ENCODE data around the gene RAE1. TPM values are rescaled to one million over a fixed set of nuclear protein-coding genes. Genes with fewer than 3 reads are reported as not detected.

RAE1 gene
- total RNA-seq, 1 donor from 2014 or later, result 36.6 TPM

GRCh38 chr20:57310821-57311514 lies 40.1 kb upstream of the RAE1 start:
- no peaks in the 10 kb centered on the region for H3K36me3 Mint-ChIP-seq (ENCODE audit: low read depth)
- peaks cover 14% of the 10 kb centered on the region for H3K27me3 Mint-ChIP-seq
- no peaks in the 10 kb centered on the region for H3K9me3 Mint-ChIP-seq
- H3K4me3 Mint-ChIP-seq, result no peak overlapping the region
- intact Hi-C loops (cut with micrococcal nuclease), result no loop called here
- DNase-seq (no peak), ATAC-seq (ENCODE audit: low read depth) (no peak)
- H3K27ac Mint-ChIP-seq, result no peak overlapping the region
- ChIA-PET CTCF (no interaction called here), POLR2A (no interaction called here)
- H3K4me1 Mint-ChIP-seq, result no peaks in the 10 kb centered on the region
- no peak for TF ChIP-seq CTCF (IDR thresholded peaks at IDR 0.05)

- H3K27ac Mint-ChIP-seq, result no peak overlapping the region
- no peak for DNase-seq
- H3K4me3 Mint-ChIP-seq, result no peak overlapping the region
- H3K27me3 Mint-ChIP-seq, result peaks cover 12% of the 10 kb centered on the region
- ChIA-PET POLR2A (no interaction called here), CTCF (no interaction called here)
- H3K9me3 Mint-ChIP-seq, result no peaks in the 10 kb centered on the region
- no peaks in the 10 kb centered on the region for H3K4me1 Mint-ChIP-seq
- no peak for ATAC-seq (ENCODE audit: low read depth)
- intact Hi-C loops (cut with micrococcal nuclease), result no loop called here
- TF ChIP-seq CTCF (IDR thresholded peaks at IDR 0.05), result no peak
- no peaks in the 10 kb centered on the region for H3K36me3 Mint-ChIP-seq (ENCODE audit: low read depth)
Observed at GRCh38 chr20:57312138-57312537, 38.9 kb upstream of the RAE1 start.

GRCh38 chr20:57313230-57313629 lies 37.8 kb upstream of the RAE1 start:
- Mint-ChIP-seq H3K9me3 (no peaks in the 10 kb centered on the region), H3K27ac (no peak overlapping the region), H3K27me3 (peaks cover 13% of the 10 kb centered on the region), H3K36me3 (ENCODE audit: low read depth) (no peaks in the 10 kb centered on the region), H3K4me3 (no peak overlapping the region), H3K4me1 (no peaks in the 10 kb centered on the region)
- ChIA-PET POLR2A (no interaction called here), CTCF (no interaction called here)
- ATAC-seq (ENCODE audit: low read depth) (no peak), DNase-seq (no peak)
- intact Hi-C loops (cut with micrococcal nuclease), result no loop called here
- TF ChIP-seq CTCF (IDR thresholded peaks at IDR 0.05), result no peak

- H3K36me3 Mint-ChIP-seq (ENCODE audit: low read depth), result no peaks in the 10 kb centered on the region
- intact Hi-C loops (cut with micrococcal nuclease), result no loop called here
- H3K9me3 Mint-ChIP-seq, result no peaks in the 10 kb centered on the region
- H3K27me3 Mint-ChIP-seq, result peaks cover 18% of the 10 kb centered on the region
- ChIA-PET CTCF (no interaction called here), POLR2A (no interaction called here)
- no peak overlapping the region for H3K4me3 Mint-ChIP-seq
- no peak overlapping the region for H3K27ac Mint-ChIP-seq
- no peak for DNase-seq
- TF ChIP-seq CTCF (IDR thresholded peaks at IDR 0.05), result no peak
- H3K4me1 Mint-ChIP-seq, result no peaks in the 10 kb centered on the region
- ATAC-seq (ENCODE audit: low read depth), result no peak
Observed at GRCh38 chr20:57313951-57314350, 37.1 kb upstream of the RAE1 start.

- H3K9me3 Mint-ChIP-seq, result no peaks in the 10 kb centered on the region
- intact Hi-C loops (cut with micrococcal nuclease), result no loop called here
- ChIA-PET CTCF (no interaction called here), POLR2A (no interaction called here)
- H3K27me3 Mint-ChIP-seq, result peaks cover 27% of the 10 kb centered on the region
- H3K27ac Mint-ChIP-seq, result no peak overlapping the region
- DNase-seq (no peak), ATAC-seq (ENCODE audit: low read depth) (no peak)
- no peaks in the 10 kb centered on the region for H3K4me1 Mint-ChIP-seq
- H3K36me3 Mint-ChIP-seq (ENCODE audit: low read depth), result no peaks in the 10 kb centered on the region
- no peak for TF ChIP-seq CTCF (IDR thresholded peaks at IDR 0.05)
- no peak overlapping the region for H3K4me3 Mint-ChIP-seq
Observed at GRCh38 chr20:57315083-57315975, 35.7 kb upstream of the RAE1 start.

All from activated B cell treated with CpG ODN at 0.5 μM for 24 hours (primary cell).